Measurements from ENCODE around the gene HDAC4. TPM values are rescaled to one million over a fixed set of nuclear protein-coding genes. Genes with fewer than 3 reads are reported as not detected.

Gene HDAC4
- total RNA-seq, 1 experiment from 2014 or later = 40.1 TPM

- CTCF ChIA-PET = no interaction called here
- ATAC-seq = no peak
- in situ Hi-C loops (cut with HindIII; ENCODE audit: low pct_unique_long_range_greater_than_20kb, low sequenced_read_pairs) = no loop called here
Measured at GRCh38 chr2:239374896-239375277, 25.9 kb downstream of the HDAC4 start.

GRCh38 chr2:239372835-239373234 lies 28.0 kb downstream of the HDAC4 start:
- in situ Hi-C loops (cut with HindIII; ENCODE audit: low pct_unique_long_range_greater_than_20kb, low sequenced_read_pairs) = no loop called here

More at GRCh38 chr2:239374896-239375277, 25.9 kb downstream of the HDAC4 start:
- Histone ChIP-seq H3K36me3 (ENCODE audit: control insufficient read depth, insufficient read depth, low read length) (no peaks in the 10 kb centered on the region), H3K27ac (ENCODE audit: low read length) (no peak overlapping the region), H3K9me3 (ENCODE audit: control insufficient read depth, insufficient read depth, low read depth, low read length) (no peaks in the 10 kb centered on the region), H3K27me3 (ENCODE audit: control insufficient read depth, insufficient read depth, low read length) (no peaks in the 10 kb centered on the region), H3K4me3 (ENCODE audit: low read depth in 2 of 2, low read length in 2 of 2) (no peak overlapping the region), H3K4me1 (ENCODE audit: control insufficient read depth, insufficient read depth, low read length) (no peaks in the 10 kb centered on the region)
- DNase-seq (ENCODE audit: low read depth, low spot score) = no peak
- BruUV-seq (replicated peaks) = no TSS peak
- POLR2A ChIA-PET = no interaction called here
- intact Hi-C loops (cut with micrococcal nuclease; ENCODE audit: unreplicated experiment) = no loop called here
- no peak for TF ChIP-seq CTCF (IDR thresholded peaks at IDR 0.05)
- no peak for TF ChIP-seq POLR2AphosphoS5 (IDR thresholded peaks at IDR 0.05; ENCODE audit: low read depth, low read length)
- no peak for TF ChIP-seq TCF7L2 (IDR thresholded peaks at IDR 0.05; ENCODE audit: low read depth, low read length)
- TF ChIP-seq SIN3A (IDR thresholded peaks at IDR 0.05; ENCODE audit: borderline replicate concordance, insufficient read depth, low read depth, low read length) = no peak
- no peak for TF ChIP-seq REST (IDR thresholded peaks at IDR 0.05; ENCODE audit: insufficient read depth in 1 of 2, low read depth in 2 of 2, low read length in 1 of 2)

More at GRCh38 chr2:239372835-239373234, 28.0 kb downstream of the HDAC4 start:
- intact Hi-C loops (cut with micrococcal nuclease; ENCODE audit: unreplicated experiment) = no loop called here
- Histone ChIP-seq H3K36me3 (ENCODE audit: control insufficient read depth, insufficient read depth, low read length) (no peaks in the 10 kb centered on the region), H3K9me3 (ENCODE audit: control insufficient read depth, insufficient read depth, low read depth, low read length) (no peaks in the 10 kb centered on the region), H3K27me3 (ENCODE audit: control insufficient read depth, insufficient read depth, low read length) (no peaks in the 10 kb centered on the region), H3K4me1 (ENCODE audit: control insufficient read depth, insufficient read depth, low read length) (no peaks in the 10 kb centered on the region), H3K4me3 (ENCODE audit: low read depth in 2 of 2, low read length in 2 of 2) (no peak overlapping the region), H3K27ac (ENCODE audit: low read length) (no peak overlapping the region)
- no TSS peak for BruUV-seq (replicated peaks)
- TF ChIP-seq REST (IDR thresholded peaks at IDR 0.05; ENCODE audit: insufficient read depth in 1 of 2, low read depth in 2 of 2, low read length in 1 of 2) (no peak), TCF7L2 (IDR thresholded peaks at IDR 0.05; ENCODE audit: low read depth, low read length) (no peak), CTCF (IDR thresholded peaks at IDR 0.05) (no peak)
- DNase-seq (ENCODE audit: low read depth, low spot score) (no peak), ATAC-seq (no peak)
- POLR2A ChIA-PET = no interaction called here
- CTCF ChIA-PET = no interaction called here
